ENCODE results near the gene GRM4.

GRCh38 chr6:34140075-34140474 lies 5.8 kb downstream of the GRM4 start:
- TF ChIP-seq CTCF (IDR thresholded peaks at IDR 0.05; ENCODE audit: low read length) = no peak
- no peak for TF ChIP-seq EZH2 (optimal IDR thresholded peaks at IDR 0.05; ENCODE audit: low read depth, low read length)
- no peak for TF ChIP-seq EZH2phosphoT487 (IDR thresholded peaks at IDR 0.05; ENCODE audit: low read length)
